ENCODE results near the gene ROBO1. TPM values are rescaled to one million over a fixed set of nuclear protein-coding genes. Genes with fewer than 3 reads are reported as not detected.
A peak's percentile ranks its signal among the peaks of the same experiment; 100 is the strongest.

The ROBO1 gene
- total and polyA plus RNA-seq, 3 experiments from 2014 or later = 0.54 to 0.59 (median 0.55) TPM

- H3K36me3 ChIP-seq (ENCODE audit: insufficient read depth, low read length) = no peaks in the 10 kb centered on the region
- ChIA-PET POLR2A (no interaction called here), CTCF (no interaction called here)
- no peaks in the 10 kb centered on the region for H3K9me3 ChIP-seq (ENCODE audit: low read length)
- no peak for DNase-seq
- no peaks in the 10 kb centered on the region for H3K27me3 ChIP-seq (ENCODE audit: insufficient read depth, low read length, poor library complexity, severe bottlenecking)
- H3K4me3 Mint-ChIP-seq = no peak overlapping the region
- H3K4me1 ChIP-seq (ENCODE audit: insufficient read depth, low read length) = no peaks in the 10 kb centered on the region
- no peaks in the 10 kb centered on the region for H3K4me1 Mint-ChIP-seq
- H3K36me3 Mint-ChIP-seq = no peaks in the 10 kb centered on the region
- H3K4me3 ChIP-seq (ENCODE audit: low read length) = no peak overlapping the region
- H3K27ac ChIP-seq (ENCODE audit: low read depth, low read length) = no peak overlapping the region
- H3K9me3 Mint-ChIP-seq = peaks cover 4 to 16% (median 7%) of the 10 kb centered on the region in 5 donors
- no peak overlapping the region for H3K27ac Mint-ChIP-seq
- H3K27me3 Mint-ChIP-seq = no peaks in the 10 kb centered on the region
Observed at GRCh38 chr3:78978037-78978436, 789.8 kb downstream of the ROBO1 start.

GRCh38 chr3:78977073-78977472 is 790.7 kb downstream of the ROBO1 start:
- H3K36me3 ChIP-seq (ENCODE audit: insufficient read depth, low read length) = no peaks in the 10 kb centered on the region
- DNase-seq = no peak
- no peaks in the 10 kb centered on the region for H3K4me1 ChIP-seq (ENCODE audit: insufficient read depth, low read length)
- no peaks in the 10 kb centered on the region for H3K27me3 ChIP-seq (ENCODE audit: insufficient read depth, low read length, poor library complexity, severe bottlenecking)
- Mint-ChIP-seq H3K4me3 (no peak overlapping the region), H3K36me3 (no peaks in the 10 kb centered on the region), H3K27me3 (no peaks in the 10 kb centered on the region), H3K9me3 (peaks cover 4 to 15% (median 7%) of the 10 kb centered on the region in 5 donors), H3K4me1 (no peaks in the 10 kb centered on the region), H3K27ac (no peak overlapping the region)
- ChIA-PET POLR2A (no interaction called here), CTCF (no interaction called here)
- H3K4me3 ChIP-seq (ENCODE audit: low read length) = no peak overlapping the region
- H3K27ac ChIP-seq (ENCODE audit: low read depth, low read length) = no peak overlapping the region
- H3K9me3 ChIP-seq (ENCODE audit: low read length) = no peaks in the 10 kb centered on the region

GRCh38 chr3:78976200-78976599 is 791.6 kb downstream of the ROBO1 start:
- Histone ChIP-seq H3K4me3 (ENCODE audit: low read length) (no peak overlapping the region), H3K4me1 (ENCODE audit: insufficient read depth, low read length) (no peaks in the 10 kb centered on the region), H3K36me3 (ENCODE audit: insufficient read depth, low read length) (no peaks in the 10 kb centered on the region), H3K27ac (ENCODE audit: low read depth, low read length) (no peak overlapping the region), H3K9me3 (ENCODE audit: low read length) (no peaks in the 10 kb centered on the region), H3K27me3 (ENCODE audit: insufficient read depth, low read length, poor library complexity, severe bottlenecking) (no peaks in the 10 kb centered on the region)
- Mint-ChIP-seq H3K9me3 (peaks cover 4 to 12% (median 6%) of the 10 kb centered on the region in 5 donors), H3K4me3 (no peak overlapping the region), H3K27ac (no peak overlapping the region), H3K27me3 (no peaks in the 10 kb centered on the region), H3K36me3 (no peaks in the 10 kb centered on the region), H3K4me1 (no peaks in the 10 kb centered on the region)
- DNase-seq = no peak
- ChIA-PET POLR2A (no interaction called here), CTCF (no interaction called here)

- peaks cover 4 to 10% (median 5%) of the 10 kb centered on the region in 5 donors for H3K9me3 Mint-ChIP-seq
- CTCF ChIA-PET = no interaction called here
- no peaks in the 10 kb centered on the region for H3K36me3 Mint-ChIP-seq
- Histone ChIP-seq H3K27ac (ENCODE audit: low read depth, low read length) (no peak overlapping the region), H3K4me1 (ENCODE audit: insufficient read depth, low read length) (no peaks in the 10 kb centered on the region), H3K36me3 (ENCODE audit: insufficient read depth, low read length) (no peaks in the 10 kb centered on the region), H3K4me3 (ENCODE audit: low read length) (no peak overlapping the region), H3K27me3 (ENCODE audit: insufficient read depth, low read length, poor library complexity, severe bottlenecking) (no peaks in the 10 kb centered on the region), H3K9me3 (ENCODE audit: low read length) (no peaks in the 10 kb centered on the region)
- no peak for DNase-seq
- H3K4me3 Mint-ChIP-seq = no peak overlapping the region
- no peaks in the 10 kb centered on the region for H3K4me1 Mint-ChIP-seq
- H3K27me3 Mint-ChIP-seq = no peaks in the 10 kb centered on the region
- POLR2A ChIA-PET = no interaction called here
- no peak overlapping the region for H3K27ac Mint-ChIP-seq
Observed at GRCh38 chr3:78974181-78974790, 793.5 kb downstream of the ROBO1 start.

- Histone ChIP-seq H3K9me3 (ENCODE audit: low read length) (no peaks in the 10 kb centered on the region), H3K27me3 (ENCODE audit: insufficient read depth, low read length, poor library complexity, severe bottlenecking) (no peaks in the 10 kb centered on the region), H3K36me3 (ENCODE audit: insufficient read depth, low read length) (no peaks in the 10 kb centered on the region), H3K27ac (ENCODE audit: low read depth, low read length) (no peak overlapping the region), H3K4me3 (ENCODE audit: low read length) (no peak overlapping the region), H3K4me1 (ENCODE audit: insufficient read depth, low read length) (no peaks in the 10 kb centered on the region)
- Mint-ChIP-seq H3K36me3 (no peaks in the 10 kb centered on the region), H3K9me3 (peaks cover 4 to 13% (median 6%) of the 10 kb centered on the region in 5 donors), H3K4me3 (no peak overlapping the region), H3K27me3 (no peaks in the 10 kb centered on the region), H3K27ac (peak overlapping the region in 1 of 8 donors; percentile 18), H3K4me1 (no peaks in the 10 kb centered on the region)
- POLR2A ChIA-PET = no interaction called here
- no peak for DNase-seq
- CTCF ChIA-PET = no interaction called here
Observed at GRCh38 chr3:78972617-78973301, 795.0 kb downstream of the ROBO1 start.

GRCh38 chr3:78970656-78971055 is 797.1 kb downstream of the ROBO1 start:
- H3K4me1 ChIP-seq (ENCODE audit: insufficient read depth, low read length) = no peaks in the 10 kb centered on the region
- H3K36me3 ChIP-seq (ENCODE audit: insufficient read depth, low read length) = no peaks in the 10 kb centered on the region
- Mint-ChIP-seq H3K4me1 (no peaks in the 10 kb centered on the region), H3K27me3 (no peaks in the 10 kb centered on the region), H3K4me3 (no peak overlapping the region), H3K9me3 (peaks cover 0 to 17% (median 8%) of the 10 kb centered on the region in 5 donors), H3K36me3 (no peaks in the 10 kb centered on the region), H3K27ac (peak overlapping the region in 1 of 8 donors; percentile 56)
- ChIA-PET POLR2A (no interaction called here), CTCF (no interaction called here)
- DNase-seq = no peak
- H3K4me3 ChIP-seq (ENCODE audit: low read length) = no peak overlapping the region
- H3K27ac ChIP-seq (ENCODE audit: low read depth, low read length) = no peak overlapping the region
- no peaks in the 10 kb centered on the region for H3K9me3 ChIP-seq (ENCODE audit: low read length)
- H3K27me3 ChIP-seq (ENCODE audit: insufficient read depth, low read length, poor library complexity, severe bottlenecking) = no peaks in the 10 kb centered on the region

- H3K36me3 ChIP-seq (ENCODE audit: insufficient read depth, low read length) = no peaks in the 10 kb centered on the region
- ChIA-PET CTCF (no interaction called here), POLR2A (no interaction called here)
- Mint-ChIP-seq H3K36me3 (no peaks in the 10 kb centered on the region), H3K4me3 (no peak overlapping the region), H3K27me3 (no peaks in the 10 kb centered on the region), H3K4me1 (no peaks in the 10 kb centered on the region), H3K27ac (no peak overlapping the region), H3K9me3 (peaks cover 3 to 16% (median 6%) of the 10 kb centered on the region in 5 donors)
- no peak overlapping the region for H3K27ac ChIP-seq (ENCODE audit: low read depth, low read length)
- no peak overlapping the region for H3K4me3 ChIP-seq (ENCODE audit: low read length)
- no peaks in the 10 kb centered on the region for H3K27me3 ChIP-seq (ENCODE audit: insufficient read depth, low read length, poor library complexity, severe bottlenecking)
- no peaks in the 10 kb centered on the region for H3K4me1 ChIP-seq (ENCODE audit: insufficient read depth, low read length)
- no peak for DNase-seq
- no peaks in the 10 kb centered on the region for H3K9me3 ChIP-seq (ENCODE audit: low read length)
Observed at GRCh38 chr3:78969483-78969882, 798.3 kb downstream of the ROBO1 start.

GRCh38 chr3:78967061-78967460 is 800.7 kb downstream of the ROBO1 start:
- Histone ChIP-seq H3K4me1 (ENCODE audit: insufficient read depth, low read length) (no peaks in the 10 kb centered on the region), H3K36me3 (ENCODE audit: insufficient read depth, low read length) (no peaks in the 10 kb centered on the region), H3K27me3 (ENCODE audit: insufficient read depth, low read length, poor library complexity, severe bottlenecking) (no peaks in the 10 kb centered on the region), H3K4me3 (ENCODE audit: low read length) (no peak overlapping the region), H3K9me3 (ENCODE audit: low read length) (no peaks in the 10 kb centered on the region), H3K27ac (ENCODE audit: low read depth, low read length) (no peak overlapping the region)
- CTCF ChIA-PET = no interaction called here
- Mint-ChIP-seq H3K4me3 (no peak overlapping the region), H3K9me3 (peaks cover 10 to 27% (median 12%) of the 10 kb centered on the region in 5 donors), H3K27ac (no peak overlapping the region), H3K36me3 (no peaks in the 10 kb centered on the region), H3K4me1 (no peaks in the 10 kb centered on the region), H3K27me3 (no peaks in the 10 kb centered on the region)
- POLR2A ChIA-PET = no interaction called here
- DNase-seq = no peak
